GM12864 (cell line): Measurements from ENCODE around the gene METTL9.
"Not testable (repeated sequence)": the region's sequence is repeated elsewhere in the genome, so short reads cannot be mapped to it uniquely, and the experiment has no call there.

Source experiments
- DNase-seq: peaks from one replicate; pipeline ENCODE4 v3.0.0-alpha.2; 2011; ENCODE audit warnings: low read depth
- H3K4me3 ChIP-seq: 2 replicates; pipeline ENCODE4 v1.5.1; 2011; ENCODE audit warnings: mild to moderate bottlenecking, low read depth, low read length, control low read depth
- CTCF ChIP-seq: IDR thresholded peaks from 2 replicates; pipeline ENCODE4 v1.5.1; 2011; ENCODE audit warnings: low read depth, mild to moderate bottlenecking, moderate library complexity, low read length, control low read depth, inconsistent platforms; ENCODE audit errors: missing control alignments

The METTL9 gene

GRCh38 chr16:21666772-21667171 is 67.4 kb downstream of the METTL9 start:
- no peak for DNase-seq
- H3K4me3 ChIP-seq: no peak overlapping the region
- no peak for TF ChIP-seq CTCF

GRCh38 chr16:21667575-21667974 is 68.2 kb downstream of the METTL9 start:
- no peak for DNase-seq
- no peak for TF ChIP-seq CTCF
- H3K4me3 ChIP-seq: no peak overlapping the region

- H3K4me3 ChIP-seq: no peak overlapping the region
- no peak for TF ChIP-seq CTCF
- DNase-seq: no peak
These were observed 74.1 kb downstream of the METTL9 start for GRCh38 chr16:21673469-21673868.

- DNase-seq: not testable (repeated sequence)
These were observed 75.1 kb downstream of the METTL9 start for GRCh38 chr16:21674456-21674855.

GRCh38 chr16:21680714-21681113 is 81.3 kb downstream of the METTL9 start:
- H3K4me3 ChIP-seq, DNase-seq: not testable (repeated sequence)

More at GRCh38 chr16:21674456-21674855, 75.1 kb downstream of the METTL9 start:
- not testable (repeated sequence) for H3K4me3 ChIP-seq

GRCh38 chr16:21683184-21683583 is 83.8 kb downstream of the METTL9 start:
- H3K4me3 ChIP-seq: no peak overlapping the region
- DNase-seq: no peak
- TF ChIP-seq CTCF: no peak

- no peak for DNase-seq
- H3K4me3 ChIP-seq: no peak overlapping the region
- peak; percentile 83 for TF ChIP-seq CTCF
These were observed 84.8 kb downstream of the METTL9 start for GRCh38 chr16:21684199-21684598.

- no peak for TF ChIP-seq CTCF
- no peak overlapping the region for H3K4me3 ChIP-seq
- DNase-seq: no peak
These were observed 85.7 kb downstream of the METTL9 start for GRCh38 chr16:21685034-21685455.
